ENCODE measurements around the gene CHD8.
"Not testable (repeated sequence)": the region's sequence is repeated elsewhere in the genome, so short reads cannot be mapped to it uniquely, and the experiment has no call there.

Gene CHD8

GRCh38 chr14:21455912-21456667, at the start of gene CHD8:
Gene CHD8, minus strand, starts transcription at chr14:21456123. Its CDS starts 24,480 bp downstream, at chr14:21431643.
- DNase-seq = peak; percentile 100

GRCh38 chr14:21505012-21505553, 49.2 kb upstream of the CHD8 start:
- no peak for DNase-seq

- DNase-seq = no peak
Observed at GRCh38 chr14:21503376-21503775, 47.5 kb upstream of the CHD8 start.

- DNase-seq = no peak
Observed at GRCh38 chr14:21501568-21501967, 45.6 kb upstream of the CHD8 start.

GRCh38 chr14:21498540-21499526, 42.9 kb upstream of the CHD8 start:
- DNase-seq = peak; percentile 62

GRCh38 chr14:21496453-21496852, 40.5 kb upstream of the CHD8 start:
- DNase-seq = no peak

GRCh38 chr14:21494902-21495762, 39.2 kb upstream of the CHD8 start:
- no peak for DNase-seq

GRCh38 chr14:21486640-21487087, 30.7 kb upstream of the CHD8 start:
- DNase-seq = no peak

- peak; percentile 99 for DNase-seq
Observed at GRCh38 chr14:21476925-21477681, 21.2 kb upstream of the CHD8 start, which contains the start of the genes RAB2B and TOX4. Gene RAB2B, minus strand, starts transcription at chr14:21476959. Its CDS starts 87 bp downstream, at chr14:21476872. Gene TOX4, plus strand, starts transcription at chr14:21477195. Its CDS starts 84 bp downstream, at chr14:21477279.

GRCh38 chr14:21476523-21476924, 20.6 kb upstream of the CHD8 start:
- peak; percentile 92 for DNase-seq

GRCh38 chr14:21475767-21476522, 20.0 kb upstream of the CHD8 start:
- DNase-seq = no peak

- no peak for DNase-seq
Observed at GRCh38 chr14:21467616-21468015, 11.7 kb upstream of the CHD8 start.

- DNase-seq = no peak
Observed at GRCh38 chr14:21455592-21455911, 371 bp downstream of the CHD8 start.

GRCh38 chr14:21454843-21455544, 929 bp downstream of the CHD8 start:
- no peak for DNase-seq

GRCh38 chr14:21449899-21450216, 6.1 kb downstream of the CHD8 start:
- DNase-seq = no peak

GRCh38 chr14:21442657-21443056, 13.3 kb downstream of the CHD8 start:
- DNase-seq = not testable (repeated sequence)

GRCh38 chr14:21440859-21441258, 15.1 kb downstream of the CHD8 start:
- no peak for DNase-seq

- DNase-seq = peak; percentile 99
Observed at GRCh38 chr14:21437063-21437901, 18.6 kb downstream of the CHD8 start.

GRCh38 chr14:21436567-21437062, 19.3 kb downstream of the CHD8 start:
- no peak for DNase-seq
